CD14-positive monocyte (primary cell): ENCODE measurements around the gene ZSWIM1. TPM values are rescaled to one million over a fixed set of nuclear protein-coding genes. Genes with fewer than 3 reads are reported as not detected.

Experiments
- DNase-seq, 3 donors: peaks; one replicate each; pipeline ENCODE4 v3.0.0-alpha.2; 2011 to 2022
- H2AFZ ChIP-seq: 2 replicates; pipeline ENCODE4 v1.6.0; 2012; ENCODE audit warnings: mild to moderate bottlenecking, low read depth, low read length, inconsistent platforms; ENCODE audit not compliant: insufficient read depth, poor library complexity, severe bottlenecking
- H3K27ac ChIP-seq, 2 donors: 1 replicate in 1 of 2; 2 replicates in 1 of 2; pipeline ENCODE4 v1.5.1; 2012 to 2013; ENCODE audit warnings: low read length in 2 of 2, control low read depth in 1 of 2, inconsistent platforms in 1 of 2, low read depth in 1 of 2, mild to moderate bottlenecking in 1 of 2
- H3K27me3 ChIP-seq, 2 donors: one replicate each; pipeline versions ENCODE4 v1.6.0 to v1.6.1; 2011 to 2013; ENCODE audit warnings: low read length in 2 of 2; ENCODE audit not compliant: control insufficient read depth in 2 of 2, insufficient read depth in 2 of 2
- H3K36me3 ChIP-seq, 2 donors: replicated peaks in 1 of 2; 1 replicate in 1 of 2; 2 replicates in 1 of 2; pipeline versions ENCODE4 v1.5.1 to v1.6.1; 2012 to 2013; ENCODE audit warnings: low read length in 2 of 2, control low read depth in 1 of 2, inconsistent platforms in 1 of 2, mild to moderate bottlenecking in 1 of 2; ENCODE audit not compliant: insufficient read depth in 2 of 2, control insufficient read depth in 1 of 2
- H3K4me1 ChIP-seq, 2 donors: 1 replicate in 1 of 2; 2 replicates in 1 of 2; pipeline versions ENCODE4 v1.5.1 to v1.6.1; 2012 to 2013; ENCODE audit warnings: low read length in 2 of 2, control low read depth in 1 of 2, inconsistent platforms in 1 of 2, mild to moderate bottlenecking in 1 of 2, moderate library complexity in 1 of 2; ENCODE audit not compliant: insufficient read depth in 2 of 2, control insufficient read depth in 1 of 2
- H3K4me2 ChIP-seq: replicated peaks from 2 replicates; pipeline ENCODE3; 2012; ENCODE audit warnings: low read length, moderate library complexity, mild to moderate bottlenecking; ENCODE audit not compliant: poor library complexity, severe bottlenecking; ENCODE audit errors: extremely low read depth
- H3K4me3 ChIP-seq, 3 experiments: fragments of 200-600 bp in 1 of 3; sonication (generic) in 1 of 3; replicated peaks in 1 of 3; 1 replicate in 2 of 3; 2 replicates in 1 of 3; pipeline ENCODE4 v1.5.1; 2011 to 2013; ENCODE audit warnings: low read length in 3 of 3, mild to moderate bottlenecking in 3 of 3, control low read depth in 2 of 3, low read depth in 2 of 3, inconsistent platforms in 1 of 3, moderate library complexity in 1 of 3
- H3K79me2 ChIP-seq: 2 replicates; pipeline ENCODE4 v1.6.0; 2012; ENCODE audit warnings: mild to moderate bottlenecking, control low read depth, inconsistent platforms, low read length, moderate library complexity; ENCODE audit not compliant: insufficient read depth
- H3K9ac ChIP-seq: 2 replicates; pipeline ENCODE4 v1.6.0; 2017; ENCODE audit warnings: low read length, mild to moderate bottlenecking; ENCODE audit not compliant: insufficient read depth, poor library complexity, severe bottlenecking
- H3K9me3 ChIP-seq, 2 donors: replicated peaks in 1 of 2; 1 replicate in 1 of 2; 2 replicates in 1 of 2; pipeline versions ENCODE4 v1.5.1 to v1.6.1; 2012 to 2013; ENCODE audit warnings: low read length in 2 of 2, control low read depth in 1 of 2; ENCODE audit not compliant: control insufficient read depth in 1 of 2, insufficient read depth in 1 of 2
- H4K20me1 ChIP-seq: 2 replicates; pipeline ENCODE4 v1.6.0; 2012; ENCODE audit warnings: mild to moderate bottlenecking, low read length, control low read depth, moderate library complexity; ENCODE audit not compliant: insufficient read depth
- H3K27ac Mint-ChIP-seq, 7 donors: one replicate each; pipeline ENCODE4 v1.8.0; 2020; ENCODE audit warnings: mild to moderate bottlenecking in 7 of 7, mixed read lengths in 7 of 7, moderate library complexity in 6 of 7, inconsistent platforms in 2 of 7
- H3K27me3 Mint-ChIP-seq, 3 donors: one replicate each; pipeline ENCODE4 v1.8.0; 2021 to 2022; ENCODE audit warnings: low read depth in 3 of 3, mild to moderate bottlenecking in 3 of 3, mixed read lengths in 3 of 3, moderate library complexity in 3 of 3, inconsistent platforms in 1 of 3
- H3K36me3 Mint-ChIP-seq, 2 donors: one replicate each; pipeline ENCODE4 v1.8.0; 2020; ENCODE audit warnings: mixed read lengths in 2 of 2, inconsistent platforms in 1 of 2, mild to moderate bottlenecking in 1 of 2
- H3K4me1 Mint-ChIP-seq: one replicate; pipeline ENCODE4 v1.8.0; 2020; ENCODE audit warnings: mild to moderate bottlenecking, mixed read lengths
- H3K4me3 Mint-ChIP-seq, 2 donors: one replicate each; pipeline ENCODE4 v1.8.0; 2020; ENCODE audit warnings: mild to moderate bottlenecking in 2 of 2, mixed read lengths in 2 of 2, moderate library complexity in 1 of 2
- H3K9me3 Mint-ChIP-seq, 7 donors: one replicate each; pipeline ENCODE4 v1.8.0; 2020 to 2022; ENCODE audit warnings: mixed read lengths in 7 of 7, mild to moderate bottlenecking in 6 of 7, moderate library complexity in 6 of 7, inconsistent platforms in 2 of 7
- WGBS: methylation state at CpG from one replicate; pipeline ENCODE4 v1.1.5; 2013; ENCODE audit warnings: missing lambda C conversion rate; ENCODE audit not compliant: insufficient coverage; 5-methylcytosine and 5-hydroxymethylcytosine counted together
- intact Hi-C, 2 donors: fragments of 100-400 bp; cut with micrococcal nuclease; formaldehyde crosslinking; loops; one replicate each; pipeline versions ENCODE4 v1.15.0 to v1.15.1; 2023
- polyA plus RNA-seq, 3 donors: library from polyadenylated mRNA; depleted of rRNA in 1 of 3; unstranded in 2 of 3; stranded (reverse) in 1 of 3; fragments of 300-500 nt in 2 of 3; fragments of >200 nt in 1 of 3; fragmentation: Illumina TruSeq in 2 of 3; gene quantifications; 1 replicate in 2 of 3; 2 replicates in 1 of 3; pipeline ENCODE4 v1.2.3, GENCODE V29; 2012 to 2021
- TF ChIP-seq, protein P1 (sequence below): fragments of 200-600 bp; IDR thresholded peaks from one replicate; pipeline ENCODE4 v1.8.0; 2022; ENCODE audit warnings: antibody characterized with exemption, mild to moderate bottlenecking

The ZSWIM1 gene
- polyA plus RNA-seq, 3 donors = 2.5 to 2.6 (median 2.5) TPM

DNA sequence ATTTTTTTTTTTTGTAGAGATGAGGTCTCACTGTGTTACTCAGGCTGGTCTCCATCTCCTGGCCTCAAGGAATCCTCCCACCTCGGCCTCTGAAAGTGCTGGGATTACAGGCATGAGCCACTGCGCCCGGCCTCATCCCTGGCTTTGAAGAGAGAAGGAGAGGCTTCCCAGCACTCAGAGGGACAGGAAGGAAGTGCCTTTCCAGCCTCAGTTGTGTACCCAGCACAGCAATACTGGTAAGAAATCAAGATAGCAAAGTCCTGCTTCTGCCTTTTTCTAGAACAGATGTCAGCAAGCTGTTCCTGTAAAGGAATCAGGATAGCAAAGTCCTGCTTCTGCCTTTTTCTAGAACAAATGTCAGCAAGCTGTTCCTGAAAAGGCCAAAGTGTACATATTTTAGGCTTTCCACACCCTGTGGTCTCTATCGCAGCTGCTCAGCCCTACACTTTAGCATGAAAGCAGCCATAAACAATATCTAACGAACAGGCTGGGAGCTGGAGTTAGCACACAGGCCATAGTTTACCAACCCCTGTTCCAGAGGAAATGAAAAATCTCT lies 37.2 kb downstream of the ZSWIM1 start:
- Histone ChIP-seq H3K4me2 (no peak overlapping the region), H3K9me3 (no peaks in the 10 kb centered on the region), H3K4me1 (peaks cover 34% of the 10 kb centered on the region in 2 donors), H3K4me3 (no peak overlapping the region), H3K79me2 (no peaks in the 10 kb centered on the region), H3K27ac (no peak overlapping the region), H3K36me3 (no peaks in the 10 kb centered on the region), H3K27me3 (no peaks in the 10 kb centered on the region), H4K20me1 (no peaks in the 10 kb centered on the region), H2AFZ (no peak overlapping the region), H3K9ac (no peak overlapping the region)
- TF ChIP-seq, protein P1, sequence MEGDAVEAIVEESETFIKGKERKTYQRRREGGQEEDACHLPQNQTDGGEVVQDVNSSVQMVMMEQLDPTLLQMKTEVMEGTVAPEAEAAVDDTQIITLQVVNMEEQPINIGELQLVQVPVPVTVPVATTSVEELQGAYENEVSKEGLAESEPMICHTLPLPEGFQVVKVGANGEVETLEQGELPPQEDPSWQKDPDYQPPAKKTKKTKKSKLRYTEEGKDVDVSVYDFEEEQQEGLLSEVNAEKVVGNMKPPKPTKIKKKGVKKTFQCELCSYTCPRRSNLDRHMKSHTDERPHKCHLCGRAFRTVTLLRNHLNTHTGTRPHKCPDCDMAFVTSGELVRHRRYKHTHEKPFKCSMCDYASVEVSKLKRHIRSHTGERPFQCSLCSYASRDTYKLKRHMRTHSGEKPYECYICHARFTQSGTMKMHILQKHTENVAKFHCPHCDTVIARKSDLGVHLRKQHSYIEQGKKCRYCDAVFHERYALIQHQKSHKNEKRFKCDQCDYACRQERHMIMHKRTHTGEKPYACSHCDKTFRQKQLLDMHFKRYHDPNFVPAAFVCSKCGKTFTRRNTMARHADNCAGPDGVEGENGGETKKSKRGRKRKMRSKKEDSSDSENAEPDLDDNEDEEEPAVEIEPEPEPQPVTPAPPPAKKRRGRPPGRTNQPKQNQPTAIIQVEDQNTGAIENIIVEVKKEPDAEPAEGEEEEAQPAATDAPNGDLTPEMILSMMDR = no peak
- Mint-ChIP-seq H3K27ac (no peak overlapping the region), H3K27me3 (peaks cover 0 to 8% (median 4%) of the 10 kb centered on the region in 3 donors), H3K4me3 (no peak overlapping the region), H3K4me1 (peaks cover 26% of the 10 kb centered on the region), H3K36me3 (no peaks in the 10 kb centered on the region), H3K9me3 (peaks cover 0 to 2% (median 0%) of the 10 kb centered on the region in 7 donors)
- intact Hi-C loops = no loop called here
- no peak for DNase-seq
- WGBS = 76% methylated on average over 3 of the region's 5 CpGs

DNA sequence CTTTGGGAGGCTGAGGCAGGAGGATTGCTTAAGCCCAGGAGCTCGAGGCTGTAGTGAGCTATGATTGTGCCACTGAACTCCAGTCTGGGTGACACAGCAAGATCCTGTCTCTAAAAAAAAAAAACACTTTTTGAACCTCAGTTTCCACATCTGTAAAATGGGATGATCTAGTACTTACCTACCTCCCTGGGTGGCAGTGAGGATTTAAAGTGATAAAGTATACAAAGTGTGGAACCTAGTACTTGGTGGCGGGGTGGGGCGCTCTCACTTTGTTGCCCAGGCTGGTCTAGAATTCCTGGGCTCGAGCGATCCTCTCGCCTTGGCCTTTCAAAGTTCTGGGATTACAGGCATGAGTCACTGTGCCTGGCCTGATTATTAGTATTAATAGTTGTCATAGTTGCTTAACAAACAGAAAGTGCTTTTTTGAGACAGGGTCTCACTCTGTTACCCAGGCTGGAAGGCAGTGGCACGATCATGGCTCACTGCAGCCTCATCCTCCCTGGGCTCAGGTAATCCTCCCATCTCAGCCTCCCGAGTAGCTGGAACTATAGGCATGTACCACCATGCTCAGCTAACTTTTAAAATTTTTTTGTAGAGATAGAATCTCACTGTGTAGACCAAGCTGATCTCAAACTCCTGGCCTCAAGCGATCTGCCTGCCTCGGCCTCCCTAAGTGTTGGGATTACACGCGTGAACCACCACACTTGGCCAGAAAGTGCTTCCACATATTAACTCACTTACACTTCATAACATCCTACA lies 37.9 kb downstream of the ZSWIM1 start:
- H3K36me3 ChIP-seq = no peaks in the 10 kb centered on the region
- no peak overlapping the region for H3K4me2 ChIP-seq
- intact Hi-C loops = no loop called here
- no peak overlapping the region for H2AFZ ChIP-seq
- no peaks in the 10 kb centered on the region for H3K9me3 ChIP-seq
- no peak overlapping the region for H3K4me3 ChIP-seq
- no peak overlapping the region for H3K27ac ChIP-seq
- no peaks in the 10 kb centered on the region for H4K20me1 ChIP-seq
- H3K27me3 ChIP-seq = no peaks in the 10 kb centered on the region
- Mint-ChIP-seq H3K36me3 (no peaks in the 10 kb centered on the region), H3K9me3 (peaks cover 0 to 2% (median 0%) of the 10 kb centered on the region in 7 donors), H3K27ac (no peak overlapping the region), H3K4me3 (no peak overlapping the region), H3K4me1 (peaks cover 24% of the 10 kb centered on the region), H3K27me3 (peaks cover 0 to 8% (median 4%) of the 10 kb centered on the region in 3 donors)
- no peak overlapping the region for H3K9ac ChIP-seq
- no peaks in the 10 kb centered on the region for H3K79me2 ChIP-seq
- 96% methylated on average over 8 of the region's 12 CpGs for WGBS
- DNase-seq = no peak
- H3K4me1 ChIP-seq = peaks cover 27% of the 10 kb centered on the region in 2 donors
- TF ChIP-seq, protein P1 = no peak
